Endothelial cell of umbilical vein (primary cell): ENCODE data around the gene LATS2. TPM values are rescaled to one million over a fixed set of nuclear protein-coding genes. Genes with fewer than 3 reads are reported as not detected.

Source experiments
- Bru-seq: library from RNA; stranded (reverse); fragments of 400-500 nt; gene quantifications from one replicate; lab custom pipeline; 2021; lab: Mats Ljungman, UMichigan
- BruChase-seq, 2 experiments: library from RNA; stranded (reverse); fragments of 400-500 nt; gene quantifications; one replicate each; lab custom pipeline; 2021; lab: Mats Ljungman, UMichigan
- BruUV-seq: library from RNA; stranded (reverse); fragments of 400-500 nt; replicated peaks from 2 replicates; lab custom pipeline; 2021; lab: Mats Ljungman, UMichigan
- CTCF ChIA-PET: fragments of 300-600, 350-600 bp; sonication (Branson Sonifier 250); formaldehyde crosslinking; loops from one replicate; lab custom pipeline; 2021; ENCODE audit warnings: antibody characterized with exemption, inconsistent platforms; lab: Charles Lee
- POLR2A ChIA-PET: fragments of 300-600, 350-600 bp; sonication (Branson Sonifier 250); formaldehyde crosslinking; loops from one replicate; lab custom pipeline; 2021; ENCODE audit warnings: antibody characterized with exemption, inconsistent platforms; lab: Charles Lee
- DNase-seq: peaks from one replicate; pipeline ENCODE4 v3.0.0-alpha.2; 2011; ENCODE audit warnings: low read depth, low spot score
- FAIRE-seq: peaks from 2 replicates; lab custom pipeline; 2011; peaks lifted over from hg19 to GRCh38; lab: Jason Lieb, UNC
- H2AFZ ChIP-seq: 2 replicates; pipeline ENCODE4 v1.6.0; 2012; ENCODE audit warnings: low read depth, low read length, control low read depth, inconsistent platforms
- H3K27ac ChIP-seq: 2 replicates; pipeline ENCODE4 v1.5.1; 2011; ENCODE audit warnings: low read depth, mild to moderate bottlenecking, control low read depth, low read length, moderate library complexity; ENCODE audit not compliant: insufficient read depth
- H3K27me3 ChIP-seq, 2 experiments: 2 replicates each; pipeline versions ENCODE4 v1.6.0 to v1.6.1; 2011; ENCODE audit warnings: low read length in 2 of 2, mixed read lengths in 1 of 2; ENCODE audit not compliant: control insufficient read depth in 2 of 2, insufficient read depth in 2 of 2
- H3K36me3 ChIP-seq, 2 experiments: 2 replicates in 1 of 2; 3 replicates in 1 of 2; pipeline ENCODE4 v1.5.1; 2011; ENCODE audit warnings: low read length in 2 of 2, mild to moderate bottlenecking in 1 of 2, moderate library complexity in 1 of 2; ENCODE audit not compliant: control insufficient read depth in 2 of 2, insufficient read depth in 2 of 2; ENCODE audit errors: extremely low read depth in 1 of 2
- H3K4me1 ChIP-seq: 3 replicates; pipeline ENCODE4 v1.5.1; 2011; ENCODE audit warnings: mild to moderate bottlenecking, low read length; ENCODE audit not compliant: control insufficient read depth, insufficient read depth; ENCODE audit errors: extremely low read depth
- H3K4me2 ChIP-seq: 2 replicates; pipeline ENCODE4 v1.6.1; 2011; ENCODE audit warnings: low read length, control low read depth, mixed read lengths; ENCODE audit not compliant: insufficient read depth
- H3K4me3 ChIP-seq, 3 experiments: fragments of 200-600 bp in 1 of 3; sonication (generic), shearing (Covaris generic) in 1 of 3; replicated peaks in 1 of 3; 2 replicates each; pipeline ENCODE4 v1.5.1; 2011 to 2016; ENCODE audit warnings: control low read depth in 3 of 3, low read length in 3 of 3, mild to moderate bottlenecking in 2 of 3, inconsistent platforms in 1 of 3, low read depth in 1 of 3, moderate library complexity in 1 of 3; ENCODE audit not compliant: insufficient read depth in 1 of 3
- H3K79me2 ChIP-seq: 2 replicates; pipeline ENCODE4 v1.6.0; 2012; ENCODE audit warnings: low read length, inconsistent platforms; ENCODE audit not compliant: control insufficient read depth, insufficient read depth
- H3K9ac ChIP-seq: replicated peaks from 2 replicates; pipeline ENCODE3; 2011; ENCODE audit warnings: low read length, control low read depth; ENCODE audit not compliant: insufficient read depth; ENCODE audit errors: extremely low read depth
- H3K9me1 ChIP-seq: replicated peaks from 3 replicates; pipeline ENCODE4 v1.6.0; 2011; ENCODE audit warnings: mild to moderate bottlenecking, low read length; ENCODE audit not compliant: control insufficient read depth, insufficient read depth; ENCODE audit errors: extremely low read depth
- H3K9me3 ChIP-seq: replicated peaks from 2 replicates; pipeline ENCODE4 v1.5.1; 2012; ENCODE audit warnings: low read length, inconsistent platforms; ENCODE audit not compliant: control insufficient read depth, insufficient read depth
- H4K20me1 ChIP-seq: replicated peaks from 2 replicates; pipeline ENCODE3; 2011; ENCODE audit warnings: mild to moderate bottlenecking, low read length; ENCODE audit not compliant: control insufficient read depth, insufficient read depth; ENCODE audit errors: extremely low read depth
- CTCF ChIP-seq, 2 donors: IDR thresholded peaks; 1 replicate in 1 of 2; 2 replicates in 1 of 2; pipeline ENCODE4 v1.5.1; 2011; ENCODE audit warnings: low read length in 2 of 2, mild to moderate bottlenecking in 2 of 2, moderate library complexity in 2 of 2, control low read depth in 1 of 2, inconsistent platforms in 1 of 2, low read depth in 1 of 2; ENCODE audit not compliant: insufficient read depth in 1 of 2; ENCODE audit errors: extremely low read depth in 1 of 2
- EZH2 ChIP-seq: IDR thresholded peaks from 2 replicates; pipeline ENCODE4 v1.6.1; 2012; ENCODE audit warnings: borderline replicate concordance, low read depth, mild to moderate bottlenecking, moderate library complexity, low read length, inconsistent platforms; ENCODE audit not compliant: severe bottlenecking
- FOS ChIP-seq: IDR thresholded peaks from 2 replicates; pipeline ENCODE4 v1.6.1; 2011; ENCODE audit warnings: mild to moderate bottlenecking, low read length, moderate library complexity, borderline replicate concordance; ENCODE audit not compliant: insufficient read depth
- GATA2 ChIP-seq: IDR thresholded peaks from 2 replicates; pipeline ENCODE4 v1.7.0; 2011; ENCODE audit warnings: low read depth, mild to moderate bottlenecking, moderate library complexity, mixed read lengths, low read length; ENCODE audit not compliant: insufficient read length, insufficient read depth
- MAX ChIP-seq: IDR thresholded peaks from 2 replicates; pipeline ENCODE4 v1.6.1; 2011; ENCODE audit not compliant: insufficient read depth, insufficient read length
- MYC ChIP-seq: IDR thresholded peaks from one replicate; pipeline ENCODE4 v1.6.1; 2011; ENCODE audit warnings: mild to moderate bottlenecking, low read depth, low read length
- POLR2A ChIP-seq: IDR thresholded peaks from 2 replicates; pipeline ENCODE4 v1.6.1; 2012; ENCODE audit warnings: low read depth, mild to moderate bottlenecking, control low read depth, low read length
- POLR2AphosphoS5 ChIP-seq: IDR thresholded peaks from 2 replicates; pipeline ENCODE4 v1.6.1; 2012; ENCODE audit warnings: low read depth, mild to moderate bottlenecking, control low read depth, low read length, moderate library complexity; ENCODE audit not compliant: insufficient read depth
- dilution Hi-C: fragments of 300-500 bp; cut with MboI; formaldehyde crosslinking; loops from one replicate; pipeline ENCODE4 v1.15.0; 2019; ENCODE audit warnings: low sequenced_read_pairs; ENCODE audit not compliant: extremely low pct_ligation_motif_present
- intact Hi-C: fragments of 100-400 bp; cut with micrococcal nuclease; formaldehyde crosslinking; loops from one replicate; pipeline ENCODE4 v1.10.0; 2022
- long read RNA-seq: library from polyadenylated mRNA; stranded (forward); transcript quantifications from one replicate; pipeline ENCODE4 v2.0.0, GENCODE V29; 2021
- polyA minus RNA-seq, 3 experiments: library from RNA; depleted of rRNA, polyadenylated mRNA; stranded (reverse); fragments of >200 nt; gene quantifications; 1 replicate in 1 of 3; 2 replicates in 2 of 3; pipeline ENCODE4 v1.2.3, GENCODE V29; 2011
- polyA plus RNA-seq, 4 experiments: library from polyadenylated mRNA; depleted of rRNA in 3 of 4; stranded (reverse) in 3 of 4; unstranded in 1 of 4; fragments of >200 nt; gene quantifications; 2 replicates each; pipeline versions ENCODE4 v1.2.1 to v1.2.3, GENCODE V29; 2011 to 2012; ENCODE audit warnings: missing spikeins in 1 of 4
- total RNA-seq: library from RNA; stranded (reverse); gene quantifications from 2 replicates; pipeline ENCODE4 v1.2.3, GENCODE V29; 2021

LATS2 gene
- total RNA-seq, result 65.7 and 67.6 TPM in 2 replicates
- 25.4 and 33.5 TPM in 2 replicates for polyA plus RNA-seq
- 27.0 and 33.0 TPM in 2 replicates for polyA plus RNA-seq (2011; cell fraction: cytosol; rRNA removed)
- polyA plus RNA-seq (2011; cell fraction: nucleus; rRNA removed), result 42.0 and 42.2 TPM in 2 replicates
- 48.9 and 49.6 TPM in 2 replicates for polyA plus RNA-seq (2012)
- 44.9 and 45.7 TPM in 2 replicates for polyA minus RNA-seq
- polyA minus RNA-seq (2011; cell fraction: cytosol; rRNA and poly(A)+ RNA removed), result 17.7 TPM
- 33.7 and 49.2 TPM in 2 replicates for polyA minus RNA-seq (2011; cell fraction: nucleus; rRNA and poly(A)+ RNA removed)
- Bru-seq, nascent RNA, result percentile 96 among the genes with signal in this experiment
- percentile 88 among the genes with signal in this experiment for BruChase-seq, experiment 1, labeled RNA remaining after a 6-hour chase
- BruChase-seq, experiment 2, labeled RNA remaining after a 2-hour chase, result percentile 93 among the genes with signal in this experiment
- long read RNA-seq, full-length matches to known transcripts, result 6 of 141 reads
- long read RNA-seq, partial matches to known transcripts, result 20 of 141 reads
- long read RNA-seq, other reads (novel, unspliced or antisense), result 115 of 141 reads

- CTCF ChIA-PET, result interaction anchor here (0.7 to 4.3 kb wide), 9 partner anchors 13 to 118 kb away, joined by 3 to 22 read pairs (median 3); partner anchors contain the start of genes MRPL57 and SKA3
- H3K27ac ChIP-seq, result peak within 1 kb of the TSS; percentile 94
- DNase-seq (peak; percentile 93), FAIRE-seq (peak; percentile 57)
- H3K9me1 ChIP-seq, result no peaks in the 10 kb centered on the region
- POLR2A ChIA-PET, result interaction anchor here (0.5 to 1.4 kb wide), 3 partner anchors 14 to 115 kb away, joined by 4 to 11 read pairs (median 8); partner anchors contain the start of genes MRPL57 and SKA3
- intact Hi-C loops (loop anchor here (1.0 to 10.0 kb wide), 7 partner anchors 14 to 286 kb away; partner anchors contain the start of gene EEF1AKMT1), dilution Hi-C loops (no loop called here)
- H3K79me2 ChIP-seq, result peaks cover 50% of the 10 kb centered on the region
- no TSS peak for BruUV-seq
- H3K36me3 ChIP-seq, result peaks cover 0 to 2% of the 10 kb centered on the region in 2 experiments
- peak within 1 kb of the TSS; percentile 78 for H2AFZ ChIP-seq
- H3K27me3 ChIP-seq, result no peaks in the 10 kb centered on the region
- H3K4me3 ChIP-seq, result peak within 1 kb of the TSS; percentile 93 to 99 (median 97)
- H3K9ac ChIP-seq, result peak within 1 kb of the TSS; percentile 100
- TF ChIP-seq FOS, result no peak
- TF ChIP-seq MYC, result peak; percentile 29
- TF ChIP-seq POLR2A, result peak; percentile 90
- no peak for TF ChIP-seq GATA2
- no peak for TF ChIP-seq CTCF (IDR thresholded peaks at IDR 0.05; ENCODE audit: extremely low read depth in 1 of 2, insufficient read depth in 1 of 2, low read depth in 1 of 2, low read length in 2 of 2)
- TF ChIP-seq MAX, result peak; percentile 91
- peak; percentile 88 for TF ChIP-seq POLR2AphosphoS5
- no peak for TF ChIP-seq EZH2
- peaks cover 36% of the 10 kb centered on the region for H3K4me1 ChIP-seq
- peak within 1 kb of the TSS; percentile 99 for H3K4me2 ChIP-seq
- peaks cover 8% of the 10 kb centered on the region for H4K20me1 ChIP-seq
- no peaks in the 10 kb centered on the region for H3K9me3 ChIP-seq
Observed at GRCh38 chr13:21061029-21061763, at the start of gene LATS2. Gene LATS2 (minus strand): TSS chr13:21061586. CDS start chr13:21046026, 15,560 bp downstream.
